ENCODE data around the gene SLC12A7.

SLC12A7 gene

DNA sequence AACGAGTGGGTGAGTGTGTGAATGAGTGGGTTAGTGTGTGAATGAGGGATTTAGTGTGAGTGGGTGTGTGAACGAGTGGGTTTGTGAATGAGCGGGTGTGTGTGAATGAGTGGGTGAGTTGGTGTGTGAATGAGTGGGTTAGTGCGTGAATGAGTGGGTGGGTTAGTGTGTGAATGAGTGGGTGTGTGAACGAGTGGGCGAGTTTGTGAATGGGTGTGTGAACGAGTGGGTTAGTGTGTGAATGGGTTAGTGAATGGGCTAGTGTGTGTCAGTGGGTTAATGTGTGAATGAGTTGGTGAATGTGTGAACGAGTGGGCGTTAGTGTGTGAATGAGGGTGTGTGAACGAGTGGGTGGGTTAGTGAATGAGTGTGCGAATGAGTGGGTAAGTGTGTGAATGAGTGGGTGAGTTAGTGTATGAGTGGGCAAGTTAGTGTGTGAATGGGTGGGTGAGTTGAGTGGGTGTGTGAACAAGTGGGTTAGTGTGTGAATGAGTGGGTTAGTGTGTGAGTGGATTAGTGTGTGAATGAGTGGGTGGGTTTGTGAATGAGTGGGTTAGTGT lies 63.6 kb downstream of the SLC12A7 start:
- DNase-seq = no peak

DNA sequence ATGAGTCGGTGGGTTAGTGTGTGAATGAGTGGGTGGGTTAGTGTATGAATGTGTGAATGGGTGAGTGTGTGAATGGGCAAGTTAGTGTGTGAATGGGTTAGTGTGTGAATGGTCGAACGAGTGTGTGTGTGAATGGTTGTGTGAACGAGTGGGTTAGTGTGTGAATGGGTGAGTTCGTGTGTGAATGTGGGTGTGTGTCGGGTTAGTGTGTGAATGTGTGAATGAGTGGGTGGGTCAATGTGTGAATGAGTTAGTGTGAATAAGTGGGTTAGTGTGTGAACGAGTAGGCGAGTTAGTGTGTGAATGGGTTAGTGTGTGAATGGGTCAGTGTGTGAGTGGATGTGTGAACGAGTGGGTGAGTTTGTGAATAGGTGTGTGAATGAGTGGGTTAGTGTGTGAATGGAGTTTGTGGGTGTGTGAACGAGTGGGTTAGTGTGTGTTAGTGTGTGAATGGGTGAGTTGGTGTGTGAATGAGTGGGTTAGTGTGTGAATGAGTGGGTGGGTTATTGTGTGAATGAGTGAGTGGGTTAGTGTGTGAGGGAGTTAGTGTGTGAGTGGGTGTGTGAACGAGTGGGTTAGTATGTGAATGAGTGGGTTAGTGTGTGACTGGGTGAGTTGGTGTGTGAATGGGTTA lies 64.4 kb downstream of the SLC12A7 start:
- no peak for DNase-seq

DNA sequence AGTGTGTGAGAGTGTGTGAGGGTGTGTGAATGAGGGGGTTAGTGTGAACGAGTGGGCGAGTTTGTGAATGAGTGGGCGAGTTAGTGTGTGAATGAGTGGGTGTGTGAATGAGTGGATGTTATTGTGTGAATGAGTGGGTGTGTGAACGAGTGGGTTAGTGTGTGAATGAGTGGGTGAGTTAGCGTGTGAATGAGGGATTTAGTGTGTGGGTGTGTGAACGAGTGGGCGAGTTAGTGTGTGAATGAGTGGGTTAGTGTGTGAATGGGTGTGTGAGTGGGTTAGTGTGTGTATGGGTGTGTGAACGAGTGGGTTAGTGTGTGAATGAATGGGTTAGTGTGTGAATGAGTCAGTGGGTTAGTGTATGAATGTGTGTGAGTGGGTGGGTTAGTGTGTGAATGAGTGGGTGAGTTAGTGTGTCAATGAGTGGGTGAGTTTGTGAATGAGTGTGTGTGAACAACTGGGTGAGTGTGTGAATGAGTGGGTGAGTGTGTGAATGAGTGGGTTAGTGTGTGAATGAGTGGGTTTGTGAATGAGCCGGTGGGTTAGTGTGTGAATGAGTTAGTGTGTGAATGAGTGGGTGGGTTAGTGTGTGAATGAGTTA lies 65.8 kb downstream of the SLC12A7 start:
- no peak for DNase-seq

DNA sequence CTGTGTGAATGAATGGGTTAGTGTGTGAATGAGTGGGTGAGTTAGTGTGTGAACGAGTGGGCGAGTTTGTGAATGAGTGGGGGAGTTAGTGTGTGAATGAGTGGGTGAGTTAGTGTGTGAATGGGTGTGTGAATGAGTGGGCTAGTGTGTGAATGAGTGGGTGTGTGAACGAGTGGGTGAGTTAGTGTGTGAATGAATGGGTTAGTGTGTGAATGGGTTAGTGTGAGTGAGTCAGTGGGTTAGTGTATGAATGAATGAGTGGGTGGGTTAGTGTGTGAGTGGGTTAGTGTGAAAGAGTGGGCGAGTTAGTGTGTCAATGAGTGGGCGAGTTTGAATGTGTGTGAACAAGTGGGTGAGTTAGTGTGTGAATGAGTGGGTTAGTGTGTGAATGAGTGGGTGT lies 67.7 kb downstream of the SLC12A7 start:
- DNase-seq = no peak

DNA sequence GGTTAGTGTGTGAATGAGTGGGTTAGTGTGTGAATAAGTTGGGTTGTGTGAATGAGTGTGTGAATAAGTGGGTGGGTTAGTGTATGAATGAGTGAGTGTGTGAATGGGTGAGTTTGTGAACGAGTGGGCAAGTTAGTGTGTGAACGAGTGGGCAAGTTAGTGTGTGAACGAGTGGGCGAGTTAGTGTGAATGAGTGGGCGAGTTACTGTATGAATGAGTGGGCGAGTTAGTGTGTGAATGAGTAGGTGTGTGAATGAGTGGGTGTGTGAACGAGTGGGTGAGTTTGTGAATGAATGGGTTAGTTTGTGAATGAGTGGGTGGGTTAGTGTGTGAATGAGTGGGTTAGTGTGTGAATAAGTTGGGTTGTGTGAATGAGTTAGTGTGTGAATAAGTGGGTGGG lies 68.5 kb downstream of the SLC12A7 start:
- no peak for DNase-seq

DNA sequence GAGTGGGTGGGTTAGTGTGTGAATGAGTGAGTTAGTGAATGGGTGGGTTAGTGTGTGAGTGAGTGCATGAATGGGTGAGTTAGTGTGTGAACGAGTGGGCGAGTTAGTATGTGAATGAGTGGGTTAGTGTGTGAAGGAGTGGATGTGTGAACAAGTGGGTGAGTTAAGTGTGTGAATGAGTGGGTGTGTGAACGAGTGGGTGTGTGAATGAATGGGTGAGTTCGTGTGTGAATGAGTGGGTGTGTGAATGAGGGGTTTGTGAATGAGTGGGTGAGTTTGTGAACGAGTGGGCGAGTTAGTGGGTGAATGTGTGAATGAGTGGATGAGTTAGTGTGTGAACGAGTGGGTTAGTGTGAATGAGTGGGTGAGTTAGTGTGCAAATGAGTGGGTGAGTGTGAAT lies 69.2 kb downstream of the SLC12A7 start:
- DNase-seq = no peak

DNA sequence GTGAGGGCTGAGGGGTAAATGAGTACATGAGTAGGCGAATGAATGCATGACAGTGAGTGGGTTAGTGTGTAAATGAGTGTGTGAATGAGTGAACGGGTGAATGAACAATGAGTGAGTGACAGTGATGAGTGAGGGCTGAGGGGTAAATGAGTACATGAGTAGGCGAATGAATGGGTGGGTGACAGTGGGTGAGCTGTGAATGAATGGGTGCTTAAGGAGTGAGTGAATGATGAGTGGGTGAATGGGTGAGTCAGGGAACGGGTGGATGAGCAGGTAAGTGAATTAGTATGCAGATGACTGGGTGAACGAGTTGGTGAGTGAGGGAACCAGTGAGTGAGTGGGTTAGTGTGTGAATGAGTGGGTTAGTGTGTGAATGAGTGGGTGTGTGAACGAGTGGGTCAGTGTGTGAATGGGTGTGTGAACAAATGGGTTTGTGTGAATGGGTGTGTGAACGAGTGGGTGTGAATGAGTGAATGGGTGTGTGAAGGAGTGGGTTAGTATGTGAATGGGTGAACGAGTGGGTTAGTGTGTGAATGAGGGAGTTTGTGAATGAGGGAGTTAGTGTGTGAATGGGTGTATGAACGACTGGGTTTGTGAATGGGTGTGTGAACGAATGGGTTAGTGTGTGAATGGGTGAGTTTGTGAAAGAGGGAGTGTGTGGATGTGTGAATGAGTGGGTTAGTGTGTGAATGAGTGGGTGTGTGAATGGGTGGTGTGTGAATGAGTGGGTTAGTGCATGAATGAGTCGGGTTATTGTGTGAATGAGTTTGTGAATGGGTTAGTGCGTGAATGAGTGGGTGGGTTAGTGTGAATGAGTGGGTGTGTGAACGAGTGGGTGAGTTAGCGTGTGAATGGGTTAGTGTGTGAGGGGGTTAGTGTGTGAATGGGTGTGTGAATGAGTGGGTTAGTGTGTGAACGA lies 70.4 kb downstream of the SLC12A7 start:
- DNase-seq = no peak

DNA sequence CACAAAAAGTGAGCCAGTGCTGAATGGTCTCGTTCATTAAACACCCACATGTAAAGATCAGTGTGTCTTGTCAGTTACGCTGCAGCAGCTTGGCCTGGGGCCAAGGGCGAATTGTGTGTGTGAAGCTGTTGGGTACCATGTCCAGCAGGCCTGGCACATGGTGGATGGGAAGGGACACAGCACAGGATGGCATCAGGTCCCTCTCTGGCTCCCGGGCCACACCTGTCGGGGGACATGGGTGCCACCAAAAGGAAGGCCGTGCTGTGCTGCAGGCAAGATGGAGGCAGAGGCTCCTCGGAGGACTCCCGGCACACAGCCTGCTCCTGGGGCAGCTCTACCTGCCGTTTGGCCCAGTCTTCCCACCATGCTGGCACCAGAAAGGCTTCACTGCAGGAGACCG lies 71.3 kb downstream of the SLC12A7 start:
- DNase-seq = no peak

DNA sequence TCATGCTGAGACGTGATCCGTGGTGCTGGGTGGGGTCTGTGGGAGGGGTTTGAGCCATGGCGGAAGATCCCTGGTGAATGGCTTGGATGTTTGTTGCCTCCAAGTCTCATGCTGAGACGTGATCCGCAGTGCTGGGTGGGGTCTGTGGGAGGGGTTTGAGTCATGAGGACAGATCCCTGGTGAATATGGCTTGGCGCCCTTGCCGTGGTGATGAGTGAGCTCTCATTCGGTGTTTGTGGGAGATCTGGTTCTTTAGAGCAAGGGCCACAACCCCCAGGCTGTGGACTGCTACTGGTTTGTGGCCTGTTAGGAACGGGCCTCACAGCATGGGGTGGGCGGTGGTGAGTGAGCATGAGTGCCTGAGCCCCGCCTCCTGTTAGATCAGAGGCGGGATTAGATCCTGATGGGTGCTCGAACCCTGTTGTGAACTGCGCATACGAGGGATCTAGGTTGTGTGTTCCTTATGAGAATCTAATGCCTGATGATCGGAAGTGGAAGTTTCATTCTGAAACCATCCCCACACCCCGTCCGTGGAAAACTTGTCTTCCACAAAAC lies 72.1 kb downstream of the SLC12A7 start:
- DNase-seq = no peak

DNA sequence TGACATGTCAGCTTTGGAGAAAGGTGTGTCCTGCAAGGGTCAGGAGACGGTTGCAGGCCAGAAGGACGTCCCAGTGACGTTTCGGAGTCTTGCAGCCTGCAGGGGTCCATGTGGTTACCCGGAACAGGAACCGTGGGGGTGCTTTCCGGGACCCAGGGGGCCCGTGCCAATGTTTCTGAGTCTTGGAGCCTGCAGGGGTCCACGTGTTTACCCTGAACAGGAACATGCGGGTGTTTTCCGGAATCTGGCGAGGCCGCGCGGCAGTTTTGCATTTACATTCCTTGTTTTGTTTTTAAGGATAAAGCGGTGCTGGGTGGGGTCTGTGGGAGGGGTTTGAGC lies 72.7 kb downstream of the SLC12A7 start:
- DNase-seq = no peak

DNA sequence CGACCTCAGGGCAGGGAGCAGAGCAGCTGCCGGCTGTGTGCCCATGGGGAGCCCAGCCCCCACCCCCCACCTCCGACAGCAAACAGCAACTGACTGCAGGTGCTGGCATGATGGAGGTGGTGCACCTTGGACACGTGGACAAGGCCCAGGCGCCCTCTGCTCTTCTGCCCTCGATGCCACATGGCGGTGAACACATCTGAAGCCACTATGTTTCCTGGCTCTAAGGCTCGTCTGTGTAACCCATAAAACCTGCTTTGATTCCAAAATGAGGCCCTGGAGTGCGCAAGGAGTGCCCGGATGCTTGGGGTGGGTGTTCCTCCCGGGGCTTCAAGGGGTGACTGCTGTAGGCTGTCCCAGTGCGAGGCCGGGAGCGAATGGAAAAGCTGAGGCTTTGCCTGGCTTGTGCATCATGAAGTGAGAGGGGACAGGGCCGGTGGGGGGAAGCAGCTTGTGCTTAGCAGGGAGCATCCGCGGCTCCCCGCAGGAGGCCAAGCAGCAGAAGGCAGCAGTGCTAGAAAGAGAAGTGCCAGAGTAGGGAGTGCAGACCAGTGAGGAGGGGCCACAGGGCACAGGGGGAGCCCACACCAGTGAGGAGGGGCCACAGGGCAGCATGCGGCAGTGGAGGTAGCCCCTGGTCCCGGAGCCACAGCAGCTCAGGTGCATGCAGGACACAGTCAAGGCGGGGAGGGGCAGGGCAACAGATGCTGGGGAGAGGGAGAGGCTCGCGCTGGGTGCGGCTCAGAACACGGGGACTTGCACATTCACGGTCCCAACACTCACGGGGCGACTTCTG lies 73.2 kb downstream of the SLC12A7 start:
- DNase-seq = no peak

DNA sequence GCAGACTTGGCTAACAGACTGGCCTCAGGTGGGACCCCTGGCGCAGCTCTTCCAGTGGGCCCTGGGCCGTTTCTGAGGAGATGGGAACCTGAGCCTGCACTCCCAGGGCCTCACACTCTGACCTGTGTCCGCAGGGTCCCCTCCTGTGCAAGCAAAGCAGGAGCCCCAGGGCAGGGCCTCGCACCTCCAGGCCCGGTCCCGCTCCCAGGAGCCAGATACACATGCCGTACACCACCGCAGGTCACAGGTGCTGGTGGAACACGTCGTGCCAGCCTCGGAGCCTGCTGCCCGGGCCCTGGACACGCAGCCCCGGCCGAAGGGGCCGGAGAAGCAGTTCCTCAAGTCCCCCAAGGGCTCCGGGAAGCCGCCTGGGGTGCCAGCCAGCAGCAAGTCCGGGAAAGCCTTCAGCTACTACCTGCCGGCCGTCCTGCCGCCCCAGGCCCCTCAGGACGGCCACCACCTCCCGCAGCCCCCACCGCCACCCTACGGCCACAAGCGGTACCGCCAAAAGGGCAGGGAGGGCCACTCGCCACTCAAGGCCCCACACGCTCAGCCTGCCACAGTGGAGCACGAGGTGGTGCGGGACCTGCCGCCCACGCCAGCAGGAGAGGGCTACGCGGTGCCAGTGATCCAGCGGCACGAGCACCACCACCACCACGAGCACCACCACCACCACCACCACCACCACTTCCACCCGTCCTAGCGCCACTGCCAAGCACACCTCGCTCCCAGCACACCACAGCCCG lies 74.0 kb downstream of the SLC12A7 start:
- DNase-seq = no peak

DNA sequence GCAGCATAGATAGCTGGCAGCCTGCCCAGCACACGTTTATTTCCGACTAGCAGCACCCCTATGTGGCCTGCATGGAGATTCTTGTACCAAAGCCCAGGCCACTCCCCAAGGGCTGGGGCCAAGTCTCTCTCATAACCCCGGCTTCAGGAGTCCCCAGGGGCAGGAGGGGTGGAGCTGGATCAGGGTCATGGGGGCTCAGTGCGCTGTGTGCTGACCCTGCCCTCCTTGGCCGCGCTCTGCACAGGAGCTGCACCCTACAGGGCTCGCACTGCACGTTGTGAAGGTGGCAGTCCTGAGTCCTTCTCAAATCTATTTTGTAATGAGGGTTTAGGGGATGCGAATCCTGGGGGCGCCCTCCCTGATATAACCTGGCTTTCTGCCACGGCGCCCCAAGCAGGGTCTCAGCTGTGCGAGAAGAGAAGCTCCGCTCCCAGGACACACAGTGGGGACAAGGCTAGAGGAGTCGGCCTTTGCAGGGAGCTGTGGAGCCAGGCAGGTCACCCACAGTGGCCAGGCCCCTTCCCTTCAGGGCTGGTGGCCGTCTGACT lies 74.7 kb downstream of the SLC12A7 start:
- no peak for DNase-seq

DNA sequence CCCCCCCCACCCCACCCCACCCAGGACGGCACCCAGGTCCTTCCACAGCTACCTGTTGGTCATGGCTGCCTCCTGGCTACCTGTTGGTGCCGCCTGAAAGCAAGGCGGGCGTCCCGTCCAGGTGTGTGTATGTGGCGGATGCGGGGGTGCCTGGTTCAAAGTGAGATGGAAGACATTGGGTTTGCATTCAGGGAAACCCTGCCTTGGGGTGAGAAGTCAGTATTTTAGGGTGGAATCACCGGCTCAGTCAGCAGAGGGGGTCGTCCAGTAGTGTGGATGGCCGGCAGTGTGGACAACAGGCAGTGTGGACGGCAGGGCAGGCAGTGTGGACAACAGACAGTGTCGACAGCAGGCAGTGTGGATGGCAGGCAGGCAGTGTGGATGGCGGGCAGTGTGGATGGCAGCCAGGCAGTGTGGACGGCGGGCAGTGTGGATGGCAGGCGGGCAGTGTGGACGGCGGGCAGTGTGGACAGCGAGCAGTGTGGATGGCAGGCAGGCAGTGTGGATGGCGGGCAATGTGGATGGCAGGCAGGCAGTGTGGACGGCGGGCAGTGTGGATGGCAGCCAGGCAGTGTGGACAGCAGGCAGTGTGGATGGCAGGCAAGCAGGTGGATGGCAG lies 75.2 kb downstream of the SLC12A7 start:
- DNase-seq = no peak

DNA sequence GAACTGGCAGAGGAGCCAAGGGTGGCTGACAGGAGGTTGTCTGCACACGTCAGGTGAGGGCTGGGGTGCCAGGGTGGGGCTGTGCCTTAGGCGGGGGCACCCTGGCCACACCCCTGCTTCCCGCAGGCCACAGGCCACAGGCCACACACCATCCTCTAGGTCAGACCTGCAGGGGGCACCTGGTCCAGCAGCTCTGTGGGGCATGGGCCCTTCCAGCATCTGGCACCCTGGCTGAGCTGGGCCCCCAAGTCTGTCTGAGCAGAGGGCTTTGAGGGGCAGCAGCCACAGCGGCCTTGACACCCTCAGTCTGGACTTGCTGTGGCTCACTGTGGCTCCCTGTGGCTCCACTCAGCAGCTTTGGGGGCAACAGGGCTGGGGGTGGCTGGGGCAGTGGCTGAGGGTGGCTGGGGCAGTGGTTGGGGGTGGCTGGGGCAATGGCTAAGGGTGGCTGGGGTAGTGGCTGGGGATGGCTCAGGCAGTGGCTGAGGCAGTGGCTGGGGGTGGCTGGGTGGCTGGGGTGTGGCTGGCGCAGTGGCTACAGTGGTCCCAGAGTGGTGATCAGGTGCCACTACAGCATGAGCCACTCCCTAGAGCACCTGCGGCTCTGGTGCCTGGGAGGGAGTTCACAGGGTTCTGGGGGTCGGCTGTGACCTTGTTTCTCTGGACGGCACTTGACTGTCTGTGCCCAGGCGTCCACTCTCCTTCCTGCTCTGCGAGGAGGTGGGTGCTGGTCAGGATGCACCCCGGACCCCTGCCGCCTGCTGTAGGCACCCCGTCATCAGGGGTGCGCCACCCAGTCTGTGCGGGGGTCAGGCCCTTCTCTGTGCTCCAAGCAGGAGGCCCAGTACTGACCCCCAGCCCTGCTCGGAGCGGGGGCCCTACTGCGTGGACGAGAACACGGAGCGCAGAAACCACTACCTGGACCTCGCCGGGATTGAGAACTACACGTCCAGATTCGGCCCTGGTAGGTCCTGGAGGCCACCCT lies 76.2 kb downstream of the SLC12A7 start:
- no peak for DNase-seq

DNA sequence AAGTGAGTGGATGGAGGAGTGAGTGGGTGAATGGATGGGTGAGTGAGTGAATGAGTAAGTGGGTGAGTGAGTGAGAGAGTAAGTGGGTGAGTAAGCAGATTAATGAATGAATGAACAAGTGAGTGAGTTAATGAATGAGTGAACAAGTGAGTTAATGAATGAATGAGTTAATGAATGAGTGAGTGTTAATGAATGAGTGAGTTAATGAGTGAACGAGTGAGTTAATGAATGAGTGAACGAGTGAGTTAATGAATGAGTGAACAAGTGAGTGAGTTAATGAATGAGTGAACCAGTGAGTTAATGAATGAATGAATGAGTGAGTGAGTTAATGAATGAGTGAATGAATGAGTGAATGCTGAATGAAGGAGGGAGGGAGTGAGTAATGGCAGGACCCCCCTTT lies 76.9 kb downstream of the SLC12A7 start:
- no peak for DNase-seq

DNA sequence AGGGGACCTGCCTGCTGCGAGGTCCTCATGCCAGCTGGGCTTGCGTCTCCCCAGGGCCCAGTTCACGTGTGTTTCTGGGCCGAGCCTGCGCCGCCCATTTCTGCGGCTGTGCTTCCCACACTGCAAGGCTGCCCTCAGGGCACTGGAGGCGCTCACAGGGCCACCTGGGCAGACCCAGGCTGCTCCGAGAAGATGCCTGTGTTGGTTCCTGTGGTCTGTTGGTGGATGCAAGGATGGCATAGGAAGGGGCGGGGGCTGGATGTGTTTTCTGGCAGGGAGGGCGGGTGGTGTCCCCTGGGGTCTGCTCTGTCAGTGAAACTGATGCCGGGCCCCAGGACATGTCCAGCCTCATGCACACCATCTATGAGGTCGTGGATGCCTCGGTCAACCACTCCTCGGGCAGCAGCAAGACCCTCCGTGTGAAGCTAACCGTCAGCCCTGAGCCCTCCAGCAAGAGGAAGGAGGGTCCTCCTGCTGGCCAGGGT lies 77.4 kb downstream of the SLC12A7 start:
- no peak for DNase-seq

DNA sequence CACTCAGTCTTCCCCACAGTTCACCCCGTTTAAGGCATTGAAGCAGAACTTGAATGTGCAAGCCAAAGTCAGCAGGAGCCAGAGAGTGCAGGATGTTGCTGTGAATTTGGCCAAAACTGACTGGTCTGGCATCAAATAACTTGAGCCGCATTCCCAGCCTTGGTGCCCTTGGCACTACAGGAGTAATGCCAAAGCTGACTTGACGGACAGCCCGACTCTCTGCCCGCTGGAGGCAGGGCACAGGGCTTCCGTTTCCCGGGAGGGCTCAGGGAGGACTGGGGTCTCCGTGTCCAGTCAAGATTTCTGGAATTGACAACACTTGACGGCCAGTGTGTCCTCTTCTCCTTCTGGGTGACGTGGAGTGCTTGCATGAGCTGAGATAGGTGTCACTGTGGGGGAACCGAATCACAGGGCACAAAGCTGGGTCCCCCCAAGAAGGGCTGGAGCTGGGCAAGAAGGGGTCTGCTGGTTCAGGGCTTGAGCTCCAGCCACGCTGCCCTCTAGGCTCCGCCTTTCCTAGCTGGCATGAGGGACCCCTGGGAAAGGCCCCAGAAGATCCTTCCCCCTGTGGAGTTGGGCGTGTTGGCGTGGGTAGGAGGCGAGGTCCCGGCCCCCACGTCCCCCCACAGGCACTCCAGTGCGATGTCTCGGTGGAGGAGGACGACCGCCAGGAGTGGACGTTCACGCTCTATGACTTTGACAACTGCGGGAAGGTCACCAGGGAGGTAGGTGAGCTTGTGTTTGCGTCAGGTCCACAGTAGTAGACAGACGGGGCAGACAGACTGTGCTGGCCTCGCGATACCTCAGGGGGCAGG lies 78.0 kb downstream of the SLC12A7 start:
- no peak for DNase-seq

DNA sequence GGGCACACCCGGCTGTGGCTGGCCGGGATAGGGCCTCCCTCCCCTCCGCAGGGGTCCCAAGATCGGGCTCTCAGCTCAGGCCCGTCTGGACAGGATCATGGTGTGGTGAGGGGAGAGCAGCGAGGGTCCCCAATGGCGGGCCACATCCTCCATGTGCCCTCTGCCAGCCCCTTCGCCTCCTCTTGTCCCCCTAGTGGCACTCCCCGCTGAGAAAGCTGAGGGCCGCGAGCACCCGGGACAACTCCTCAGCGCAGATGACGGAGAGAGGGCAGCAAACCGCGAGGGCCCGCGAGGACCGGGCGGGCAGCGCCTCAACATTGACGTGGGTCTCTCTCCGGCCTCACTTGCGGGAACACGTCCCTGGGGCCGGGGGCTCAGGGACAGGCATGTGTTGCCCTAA lies 78.7 kb downstream of the SLC12A7 start:
- DNase-seq = no peak
